ENCODE data around the gene CREB3.

The CREB3 gene, protein sequence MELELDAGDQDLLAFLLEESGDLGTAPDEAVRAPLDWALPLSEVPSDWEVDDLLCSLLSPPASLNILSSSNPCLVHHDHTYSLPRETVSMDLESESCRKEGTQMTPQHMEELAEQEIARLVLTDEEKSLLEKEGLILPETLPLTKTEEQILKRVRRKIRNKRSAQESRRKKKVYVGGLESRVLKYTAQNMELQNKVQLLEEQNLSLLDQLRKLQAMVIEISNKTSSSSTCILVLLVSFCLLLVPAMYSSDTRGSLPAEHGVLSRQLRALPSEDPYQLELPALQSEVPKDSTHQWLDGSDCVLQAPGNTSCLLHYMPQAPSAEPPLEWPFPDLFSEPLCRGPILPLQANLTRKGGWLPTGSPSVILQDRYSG

DNA sequence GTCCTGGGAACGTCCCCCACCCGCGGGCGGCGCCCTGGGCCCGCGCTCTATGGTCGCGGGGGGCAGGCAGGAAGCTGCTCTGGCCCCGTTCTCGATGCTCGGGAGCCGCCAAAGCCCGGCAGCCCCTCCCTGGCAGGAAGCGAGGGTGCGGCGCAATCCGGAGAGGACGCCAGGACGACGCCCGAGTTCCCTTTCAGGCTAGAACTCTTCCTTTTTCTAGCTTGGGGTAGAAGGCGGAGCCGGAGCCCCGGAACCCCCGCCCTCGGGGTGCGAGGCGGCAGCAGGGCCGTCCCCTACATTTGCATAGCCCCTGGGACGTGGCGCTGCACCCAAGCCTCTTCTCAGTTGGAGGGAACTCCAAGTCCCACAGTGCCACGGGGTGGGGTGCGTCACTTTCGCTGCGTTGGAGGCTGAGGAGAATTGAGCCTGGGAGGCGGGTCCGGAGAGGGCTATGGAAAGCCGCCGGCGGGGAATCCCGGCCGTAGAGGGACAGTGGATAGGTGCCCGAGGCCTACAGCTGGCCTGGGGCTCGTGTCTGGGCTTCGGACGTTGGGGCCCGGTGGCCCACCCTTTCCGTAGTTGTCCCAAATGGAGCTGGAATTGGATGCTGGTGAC lies at the start of gene CREB3, which contains the start of gene TLN1:
Gene CREB3 (plus strand): TSS at position 482 of the 615 bp plus-strand sequence. CDS start 107 bp downstream, at position 589.
Gene TLN1 (minus strand): TSS at position 11 of the 615 bp plus-strand sequence. CDS start 6,501 bp downstream, outside the sequence.
- peak; percentile 86 for DNase-seq

DNA sequence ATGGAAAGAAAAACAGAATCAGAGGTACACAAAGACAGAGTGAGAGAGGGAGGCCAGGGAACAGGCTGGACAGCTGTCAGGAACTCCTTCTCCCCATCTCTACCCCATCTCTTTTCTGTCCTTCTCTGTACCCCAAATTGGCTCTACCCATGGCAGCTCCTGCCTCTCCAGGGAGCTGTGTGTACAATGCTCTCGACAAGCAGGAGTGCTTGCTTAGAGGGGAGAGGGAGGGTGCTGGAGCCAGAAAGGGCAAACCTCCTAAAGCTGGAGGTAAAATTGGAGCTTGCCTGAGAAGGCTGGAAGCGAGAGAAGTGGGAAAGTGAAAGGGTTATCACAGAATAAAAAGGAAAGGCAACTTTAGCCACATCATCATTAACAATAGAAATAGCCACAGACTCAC lies 49.1 kb upstream of the CREB3 start:
- DNase-seq = no peak

DNA sequence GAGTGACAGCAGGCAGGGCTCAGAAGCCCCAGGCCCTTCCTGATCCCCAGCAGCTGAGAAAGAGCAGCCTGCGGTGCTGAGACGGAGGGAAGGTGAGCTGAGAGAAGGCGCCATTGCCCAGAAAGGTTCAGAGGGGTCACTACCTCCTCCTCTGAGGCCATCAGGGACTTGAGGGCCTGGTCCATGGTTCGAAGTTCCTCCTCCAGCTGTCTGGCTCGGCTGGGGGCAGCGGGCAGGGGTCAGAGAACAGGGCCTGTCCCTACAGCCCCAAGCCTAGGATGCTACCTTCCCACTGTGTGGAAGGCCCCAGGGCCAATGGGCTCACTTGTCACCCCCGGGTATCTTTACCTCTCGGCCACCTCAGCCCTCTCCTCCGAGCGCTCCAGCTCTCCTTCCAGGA lies 47.5 kb upstream of the CREB3 start:
- DNase-seq = no peak

DNA sequence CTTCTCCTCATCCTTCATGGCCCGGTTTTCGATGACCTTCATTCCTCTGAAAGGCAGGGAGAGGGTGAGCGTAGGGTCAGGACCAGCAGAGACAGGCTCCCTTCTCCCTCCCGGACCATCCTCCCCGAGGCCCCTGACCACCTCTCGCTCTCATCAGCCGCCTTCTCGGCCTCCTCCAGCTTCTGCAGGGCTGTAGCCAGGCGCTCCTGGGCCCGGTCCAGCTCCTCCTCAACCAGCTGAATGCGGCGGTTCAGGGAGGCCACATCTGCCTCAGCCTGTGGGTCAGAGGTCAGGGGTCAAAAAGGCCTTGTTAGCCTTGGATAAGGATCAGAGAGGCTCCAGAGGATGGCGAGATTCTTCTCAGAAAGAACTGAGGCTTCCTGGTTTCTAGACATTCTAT lies 47.0 kb upstream of the CREB3 start:
- no peak for DNase-seq

DNA sequence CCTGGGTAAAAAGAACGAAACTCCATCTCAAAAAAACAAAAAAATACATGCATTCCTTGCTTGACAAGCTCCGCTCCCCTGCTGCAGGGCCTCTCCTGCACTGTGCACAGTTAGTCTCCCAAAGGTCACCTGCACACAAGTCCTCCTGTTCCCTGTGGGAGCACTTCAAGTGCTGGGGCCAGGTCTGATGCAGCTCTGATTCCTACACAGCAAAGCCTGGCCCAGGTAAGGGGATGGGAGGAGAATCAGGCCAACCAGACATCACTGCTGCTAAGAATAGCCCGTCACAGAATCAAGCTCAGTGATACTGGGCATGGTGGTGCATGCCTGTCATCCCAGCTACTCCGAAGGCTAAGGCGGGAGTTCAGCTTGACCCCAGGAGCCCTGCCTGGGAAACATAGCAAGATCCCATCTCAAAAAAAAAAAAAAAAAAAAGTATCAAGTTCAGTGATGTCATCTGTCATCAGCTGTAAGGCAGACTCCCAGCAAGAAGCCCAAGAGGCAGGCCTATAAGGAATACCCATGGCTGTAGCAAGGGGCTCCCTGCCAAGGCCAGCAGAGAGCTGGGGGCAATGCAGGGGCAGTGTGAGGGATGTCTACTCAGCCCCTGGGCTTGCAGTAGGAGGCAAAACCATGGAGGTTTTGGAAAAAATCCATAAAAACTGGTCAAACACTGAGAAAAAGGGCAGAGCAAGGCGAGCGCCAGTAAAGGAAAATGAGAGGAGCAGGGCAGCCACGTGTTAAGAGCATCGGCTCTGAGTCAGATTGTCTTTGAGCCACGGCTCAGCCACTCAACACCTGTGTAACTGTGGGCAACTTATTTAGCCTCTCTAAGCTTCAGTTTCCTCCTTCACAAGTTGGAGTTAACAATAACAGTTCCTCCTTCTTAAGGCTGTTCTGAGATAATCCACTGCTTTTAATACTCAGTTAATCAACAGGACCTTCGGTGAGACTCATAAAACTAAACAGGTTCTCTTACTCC lies 46.0 kb upstream of the CREB3 start:
- no peak for DNase-seq

- DNase-seq = no peak
Measured at GRCh38 chr9:35687306-35687705, 45.2 kb upstream of the CREB3 start.

DNA sequence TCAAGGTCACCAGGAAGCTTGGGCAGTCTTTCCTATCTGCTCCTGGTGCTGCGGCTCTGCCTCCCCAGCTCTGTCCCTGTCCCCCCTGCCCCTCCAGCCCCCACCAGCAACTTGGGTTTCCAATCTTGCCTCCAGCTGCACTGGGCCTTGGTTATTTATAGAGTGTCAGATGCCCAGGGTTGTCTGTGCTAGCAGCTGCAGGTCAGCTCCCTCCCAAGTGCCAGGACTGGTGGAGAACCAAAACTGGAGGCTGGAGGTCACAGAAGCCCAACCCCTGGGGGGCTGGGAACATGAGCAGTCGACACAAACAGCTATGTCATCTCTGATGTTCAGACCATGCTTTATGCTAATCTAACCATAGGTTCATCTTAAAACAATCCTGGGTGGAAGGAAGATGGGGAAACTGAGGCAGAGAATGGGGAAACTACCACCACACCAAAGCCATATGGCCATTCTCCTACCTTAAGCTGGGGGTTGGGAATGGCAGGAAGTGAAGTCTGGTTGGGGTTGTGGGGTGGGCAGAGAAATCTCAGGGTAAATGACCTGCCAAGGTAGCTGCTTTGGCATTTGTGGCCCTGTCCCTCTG lies 44.4 kb upstream of the CREB3 start:
- no peak for DNase-seq

DNA sequence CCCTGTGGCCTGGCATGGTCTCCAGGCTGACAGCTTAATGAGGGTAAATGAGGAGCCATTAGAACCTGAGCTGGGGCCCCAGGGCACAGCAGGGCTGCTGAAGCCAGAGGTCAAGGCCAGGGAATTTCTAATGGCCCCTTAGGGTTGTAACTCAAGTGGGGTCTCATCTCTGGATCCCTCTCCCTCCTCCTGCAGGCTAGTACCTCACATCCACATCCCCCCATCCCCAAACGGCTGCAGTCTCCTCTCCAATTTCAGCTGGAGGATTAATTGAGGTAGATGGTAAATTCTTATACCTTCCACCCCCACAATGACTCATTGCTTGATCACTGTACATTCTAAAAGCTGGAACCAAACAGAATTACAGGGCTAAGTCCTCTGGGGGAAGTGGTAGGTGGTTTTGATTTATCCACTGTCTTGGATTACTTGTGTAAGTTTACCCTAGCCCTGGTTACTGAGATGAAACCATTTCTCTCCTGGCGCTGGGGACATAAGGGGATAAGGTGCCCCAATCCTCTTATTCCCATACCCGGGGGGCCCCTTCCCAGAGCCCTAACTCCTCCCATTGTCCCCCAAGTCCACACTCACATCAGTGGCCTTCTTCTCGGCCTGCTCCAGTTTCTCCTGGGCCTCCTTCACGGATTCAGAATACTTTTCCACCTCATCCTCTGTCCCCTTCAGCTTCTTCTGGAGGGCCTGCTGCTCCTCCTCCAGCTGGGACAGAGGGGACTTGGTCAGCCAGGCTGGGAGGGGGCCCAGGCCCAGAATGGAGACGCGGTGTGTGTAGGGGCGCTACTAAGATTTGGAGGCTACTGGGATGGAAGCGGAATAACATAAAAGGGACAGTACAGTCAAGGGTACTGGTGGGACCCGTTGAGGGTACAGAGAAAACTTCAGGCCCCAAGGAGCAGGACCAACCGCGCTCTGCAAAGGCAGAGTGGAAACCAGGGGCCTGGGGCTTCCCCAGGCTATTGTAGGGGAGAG lies 43.6 kb upstream of the CREB3 start:
- no peak for DNase-seq

GRCh38 chr9:35689542-35690293 lies 42.7 kb upstream of the CREB3 start, which contains the start of gene TPM2:
Gene TPM2, minus strand, starts transcription at chr9:35689925. Its CDS starts 108 bp downstream, at chr9:35689817.
- DNase-seq = peak; percentile 36

- no peak for DNase-seq
Measured at GRCh38 chr9:35690294-35690613, 42.2 kb upstream of the CREB3 start.

GRCh38 chr9:35690614-35691333 lies 41.7 kb upstream of the CREB3 start:
- DNase-seq = no peak

GRCh38 chr9:35691334-35691650 lies 41.2 kb upstream of the CREB3 start:
- DNase-seq = no peak

- DNase-seq = no peak
Measured at GRCh38 chr9:35691757-35692301, 40.6 kb upstream of the CREB3 start.

DNA sequence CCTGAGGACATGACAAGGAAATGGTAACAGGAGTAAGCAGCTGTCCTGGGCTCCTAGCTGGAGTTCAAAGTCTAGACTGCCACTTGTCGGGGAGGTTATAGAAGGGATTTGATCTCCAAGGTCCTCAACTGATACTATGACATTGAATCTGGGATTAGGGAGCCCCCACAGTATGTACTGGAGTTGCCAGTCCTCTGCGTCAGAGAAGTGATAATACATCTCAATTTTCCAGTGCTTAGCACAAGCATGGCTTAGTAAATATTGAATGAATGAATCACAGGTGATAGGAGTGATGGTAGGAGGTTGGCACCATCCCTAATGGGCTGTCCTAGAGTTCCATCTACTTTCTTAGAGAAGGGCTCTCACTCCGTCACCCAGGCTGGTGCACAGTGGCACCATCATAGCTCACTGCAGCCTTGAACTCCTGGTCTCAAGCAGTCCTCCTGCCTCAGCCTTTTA lies 36.5 kb upstream of the CREB3 start:
- DNase-seq = no peak

DNA sequence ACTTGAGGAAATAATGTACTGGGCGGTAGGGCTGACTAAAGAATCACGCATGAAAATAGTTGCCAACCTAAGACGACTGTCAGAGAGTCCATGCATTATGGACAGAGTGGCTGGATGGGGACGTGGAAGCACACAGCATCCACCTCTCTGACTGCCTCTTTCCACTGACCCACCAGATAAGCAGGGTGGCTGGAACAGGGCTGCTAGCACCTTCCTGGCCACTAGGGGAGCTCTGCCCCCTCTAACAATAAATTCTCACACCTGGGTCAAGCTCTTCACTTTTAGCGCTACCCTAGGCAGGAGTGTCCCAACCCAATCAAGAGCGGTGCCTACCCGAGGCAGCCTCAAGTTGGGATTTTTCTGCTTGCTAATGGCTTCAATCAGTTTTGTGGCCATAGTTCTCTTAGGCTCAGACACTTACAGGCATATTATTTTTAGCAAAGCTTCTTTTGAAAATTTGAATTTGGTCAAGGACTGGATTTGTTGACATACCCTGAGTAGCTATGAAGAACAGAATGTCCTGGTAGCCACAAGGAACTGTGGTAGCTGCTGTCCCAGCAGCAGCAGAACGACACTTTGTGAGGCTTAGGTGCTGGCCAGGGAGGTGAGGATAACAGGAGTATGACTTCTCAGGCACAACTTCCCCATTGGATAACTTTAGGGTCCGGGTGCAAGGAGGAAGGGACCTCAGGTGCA lies 35.8 kb upstream of the CREB3 start:
- no peak for DNase-seq

GRCh38 chr9:35697486-35697885 lies 35.0 kb upstream of the CREB3 start:
- no peak for DNase-seq

- DNase-seq = no peak
Measured at GRCh38 chr9:35698231-35698630, 34.2 kb upstream of the CREB3 start.

GRCh38 chr9:35700031-35700430 lies 32.4 kb upstream of the CREB3 start:
- DNase-seq = no peak

GRCh38 chr9:35700942-35701341 lies 31.5 kb upstream of the CREB3 start:
- DNase-seq = no peak
